Left lung (tissue), 10 donors: ENCODE results near the gene STAB1. TPM values are rescaled to one million over a fixed set of nuclear protein-coding genes. Genes with fewer than 3 reads are reported as not detected.

Experiments used
- ATAC-seq: fragments of 200-7000 bp; cut with Tn5 transposase; one replicate; pipeline ENCODE4 v1.9.1; 2020; ENCODE audit warnings: moderate library complexity
- DNase-seq, 4 donors: peaks; one replicate each; pipeline ENCODE4 v3.0.0-alpha.2; 2013 to 2020
- H3K27ac ChIP-seq, 2 donors: fragments of 200-600 bp; sonication (generic) in 1 of 2; one replicate each; pipeline versions ENCODE4 v1.5.0 to v1.8.0; 2020 to 2021
- H3K27me3 ChIP-seq, 2 donors: fragments of 200-600 bp; sonication (generic) in 1 of 2; one replicate each; pipeline versions ENCODE4 v1.5.0 to v1.8.0; 2020 to 2021
- H3K36me3 ChIP-seq, 2 donors: fragments of 200-600 bp; sonication (generic) in 1 of 2; one replicate each; pipeline versions ENCODE4 v1.5.0 to v1.8.0; 2020 to 2021
- H3K4me1 ChIP-seq, 2 donors: fragments of 200-600 bp; one replicate each; pipeline ENCODE4 v1.8.0; 2021
- H3K4me3 ChIP-seq, 2 donors: fragments of 200-600 bp; sonication (generic) in 1 of 2; one replicate each; pipeline versions ENCODE4 v1.5.0 to v1.8.0; 2020 to 2021; ENCODE audit warnings: mild to moderate bottlenecking in 1 of 2
- H3K9me3 ChIP-seq, 2 donors: fragments of 200-600 bp; sonication (generic) in 1 of 2; one replicate each; pipeline versions ENCODE4 v1.5.0 to v1.8.0; 2020 to 2021
- CTCF ChIP-seq, 2 donors: fragments of 200-600 bp; sonication (generic) in 1 of 2; IDR thresholded peaks; one replicate each; pipeline versions ENCODE4 v1.5.0 to v1.8.0; 2021; ENCODE audit warnings: antibody characterized with exemption in 2 of 2
- intact Hi-C, 2 donors: fragments of 100-400 bp; cut with DNase I; formaldehyde crosslinking; loops; one replicate each; pipeline versions ENCODE4 v1.11.2 to v1.14.2; 2022
- polyA plus RNA-seq, 6 donors: library from polyadenylated mRNA; unstranded; fragments of 120-200 nt; gene quantifications; one replicate each; pipeline ENCODE4 v1.2.1, GENCODE V29; 2013; ENCODE audit not compliant: insufficient read length in 6 of 6
- total RNA-seq, 2 donors: library from RNA; stranded (reverse); fragmentation: NEBNext Ultra II Directional; extraction: Animal tissue kit (Norgen Biotek cat#: 25700); gene quantifications; one replicate each; pipeline ENCODE4 v1.2.1, GENCODE V29; 2021
- donor health status: DM: no; HTN: yes; CAD: no.
- donor health status: DM: no; HTN: no; CAD: no.

The STAB1 gene
- total and polyA plus RNA-seq, 8 donors: 46.5 to 334 (median 51.4) TPM

- intact Hi-C loops: loop anchor here in 1 of 2 donors (10.0 kb wide), 1 partner anchor 72 kb away; no protein-coding TSS in a partner anchor
Observed at GRCh38 chr3:52536369-52537164, 41.4 kb downstream of the STAB1 start, which contains the start of gene UQCC5. Gene UQCC5, plus strand, starts transcription at chr3:52536605. Its CDS starts 151 bp downstream, at chr3:52536756.

GRCh38 chr3:52537165-52537620 lies 42.1 kb downstream of the STAB1 start:
- peaks cover 0 to 20% of the 10 kb centered on the region in 2 donors for H3K36me3 ChIP-seq
- DNase-seq: no peak
- peaks cover 21 to 74% of the 10 kb centered on the region in 2 donors for H3K4me1 ChIP-seq
- H3K9me3 ChIP-seq: no peaks in the 10 kb centered on the region
- peak overlapping the region; percentile 88 to 89 for H3K27ac ChIP-seq
- intact Hi-C loops: loop anchor here in 1 of 2 donors (10.0 kb wide), 1 partner anchor 72 kb away; no protein-coding TSS in a partner anchor
- peaks cover 0 to 28% of the 10 kb centered on the region in 2 donors for H3K27me3 ChIP-seq
- ATAC-seq: no peak
- TF ChIP-seq CTCF (IDR thresholded peaks at IDR 0.05): no peak
- H3K4me3 ChIP-seq: peak overlapping the region; percentile 71 to 80

More at GRCh38 chr3:52536369-52537164, 41.4 kb downstream of the STAB1 start, which contains the start of gene UQCC5:
- Histone ChIP-seq H3K9me3 (no peaks in the 10 kb centered on the region), H3K36me3 (peaks cover 0 to 13% of the 10 kb centered on the region in 2 donors), H3K27ac (peak within 1 kb of the TSS; percentile 88 to 89), H3K27me3 (peaks cover 0 to 31% of the 10 kb centered on the region in 2 donors), H3K4me1 (peaks cover 21 to 81% of the 10 kb centered on the region in 2 donors), H3K4me3 (peak within 1 kb of the TSS; percentile 71 to 80)
- peak; percentile 96 to 99 (median 99) for DNase-seq
- TF ChIP-seq CTCF (IDR thresholded peaks at IDR 0.05): no peak
- peak; percentile 92 for ATAC-seq

GRCh38 chr3:52537726-52538421 lies 42.7 kb downstream of the STAB1 start:
- H3K9me3 ChIP-seq: no peaks in the 10 kb centered on the region
- H3K4me3 ChIP-seq: peak overlapping the region; percentile 71 to 80
- peaks cover 0 to 21% of the 10 kb centered on the region in 2 donors for H3K27me3 ChIP-seq
- ATAC-seq (no peak), DNase-seq (no peak)
- intact Hi-C loops: loop anchor here in 1 of 2 donors (10.0 kb wide), 1 partner anchor 73 kb away; no protein-coding TSS in a partner anchor
- peak overlapping the region in 1 of 2 donors; percentile 88 for H3K27ac ChIP-seq
- no peak for TF ChIP-seq CTCF (IDR thresholded peaks at IDR 0.05)
- H3K4me1 ChIP-seq: peaks cover 15 to 67% of the 10 kb centered on the region in 2 donors
- peaks cover 0 to 21% of the 10 kb centered on the region in 2 donors for H3K36me3 ChIP-seq

- DNase-seq: no peak
- H3K4me1 ChIP-seq: peaks cover 13 to 59% of the 10 kb centered on the region in 2 donors
- intact Hi-C loops: loop anchor here in 1 of 2 donors (10.0 kb wide), 1 partner anchor 74 kb away; no protein-coding TSS in a partner anchor
- no peak for ATAC-seq
- H3K27ac ChIP-seq: no peak overlapping the region
- H3K27me3 ChIP-seq: peaks cover 0 to 12% of the 10 kb centered on the region in 2 donors
- no peaks in the 10 kb centered on the region for H3K9me3 ChIP-seq
- H3K36me3 ChIP-seq: peaks cover 0 to 23% of the 10 kb centered on the region in 2 donors
- TF ChIP-seq CTCF (IDR thresholded peaks at IDR 0.05): no peak
- H3K4me3 ChIP-seq: peak overlapping the region in 1 of 2 donors; percentile 80
Observed at GRCh38 chr3:52539010-52539653, 44.0 kb downstream of the STAB1 start.
